ENCODE data around the gene PLEKHJ1. TPM values are rescaled to one million over a fixed set of nuclear protein-coding genes. Genes with fewer than 3 reads are reported as not detected.
A peak's percentile ranks its signal among the peaks of the same experiment; 100 is the strongest.

Gene PLEKHJ1
- total RNA-seq, 4 donors from 2014 or later: 156 to 298 (median 227) TPM

GRCh38 chr19:2221918-2222317 is 14.2 kb downstream of the PLEKHJ1 start:
- Histone ChIP-seq H3K27me3 (no peaks in the 10 kb centered on the region), H3K4me1 (peaks cover 0 to 5% (median under 1%) of the 10 kb centered on the region in 4 donors), H3K27ac (peak overlapping the region in 1 of 4 donors; percentile 14), H3K36me3 (peaks cover 0 to 98% (median 0%) of the 10 kb centered on the region in 3 donors), H3K9me3 (no peaks in the 10 kb centered on the region), H3K4me3 (no peak overlapping the region)
- no peak for TF ChIP-seq CTCF (IDR thresholded peaks at IDR 0.05)
- no peak for TF ChIP-seq POLR2A (IDR thresholded peaks at IDR 0.05)
- DNase-seq: no peak

GRCh38 chr19:2221250-2221831 is 14.8 kb downstream of the PLEKHJ1 start:
- H3K27ac ChIP-seq: no peak overlapping the region
- H3K27me3 ChIP-seq: no peaks in the 10 kb centered on the region
- no peaks in the 10 kb centered on the region for H3K9me3 ChIP-seq
- TF ChIP-seq CTCF (IDR thresholded peaks at IDR 0.05) (no peak), POLR2A (IDR thresholded peaks at IDR 0.05) (no peak)
- no peak overlapping the region for H3K4me3 ChIP-seq
- no peak for DNase-seq
- peaks cover 0 to 5% (median 0%) of the 10 kb centered on the region in 4 donors for H3K4me1 ChIP-seq
- peaks cover 0 to 98% (median 0%) of the 10 kb centered on the region in 3 donors for H3K36me3 ChIP-seq

GRCh38 chr19:2219726-2220125 is 16.4 kb downstream of the PLEKHJ1 start:
- no peak overlapping the region for H3K4me3 ChIP-seq
- no peaks in the 10 kb centered on the region for H3K9me3 ChIP-seq
- no peak for DNase-seq
- H3K27me3 ChIP-seq: no peaks in the 10 kb centered on the region
- TF ChIP-seq CTCF (IDR thresholded peaks at IDR 0.05): no peak
- TF ChIP-seq POLR2A (IDR thresholded peaks at IDR 0.05): no peak
- H3K36me3 ChIP-seq: peaks cover 0 to 98% (median 0%) of the 10 kb centered on the region in 3 donors
- H3K4me1 ChIP-seq: peaks cover 0 to 4% (median 0%) of the 10 kb centered on the region in 4 donors
- H3K27ac ChIP-seq: no peak overlapping the region

- no peaks in the 10 kb centered on the region for H3K27me3 ChIP-seq
- no peak overlapping the region for H3K27ac ChIP-seq
- H3K9me3 ChIP-seq: no peaks in the 10 kb centered on the region
- H3K4me1 ChIP-seq: peaks cover 0 to 12% (median 1%) of the 10 kb centered on the region in 4 donors
- no peak for DNase-seq
- H3K4me3 ChIP-seq: no peak overlapping the region
- TF ChIP-seq CTCF (IDR thresholded peaks at IDR 0.05): no peak
- no peak for TF ChIP-seq POLR2A (IDR thresholded peaks at IDR 0.05)
- H3K36me3 ChIP-seq: peaks cover 0 to 91% (median 0%) of the 10 kb centered on the region in 3 donors
Measured at GRCh38 chr19:2217591-2217990, 18.5 kb downstream of the PLEKHJ1 start.

- Histone ChIP-seq H3K4me3 (no peak overlapping the region), H3K36me3 (peaks cover 0 to 87% (median 0%) of the 10 kb centered on the region in 3 donors), H3K27me3 (no peaks in the 10 kb centered on the region), H3K4me1 (peaks cover 0 to 12% (median 1%) of the 10 kb centered on the region in 4 donors), H3K9me3 (no peaks in the 10 kb centered on the region), H3K27ac (peak overlapping the region in 1 of 4 donors; percentile 44)
- no peak for DNase-seq
- TF ChIP-seq POLR2A (IDR thresholded peaks at IDR 0.05) (no peak), CTCF (IDR thresholded peaks at IDR 0.05) (no peak)
Measured at GRCh38 chr19:2216361-2217225, 19.5 kb downstream of the PLEKHJ1 start.
